ENCODE measurements around the gene HES5.
"Not testable (repeated sequence)": the region's sequence is repeated elsewhere in the genome, so short reads cannot be mapped to it uniquely, and the experiment has no call there.

HES5 gene

GRCh38 chr1:2556678-2557481 lies 26.8 kb upstream of the HES5 start:
- no peak for DNase-seq (ENCODE audit: low read depth)
- H3K4me3 ChIP-seq (ENCODE audit: low read depth, low read length), result peak overlapping the region; percentile 35
- in situ Hi-C loops (cut with HindIII; ENCODE audit: low sequenced_read_pairs), result no loop called here
- TF ChIP-seq CTCF (IDR thresholded peaks at IDR 0.05; ENCODE audit: low read depth, low read length, missing control alignments), result no peak

GRCh38 chr1:2556277-2556677 lies 26.2 kb upstream of the HES5 start, which contains the start of gene TNFRSF14:
Gene TNFRSF14 (plus strand): TSS chr1:2556371. CDS start chr1:2556665, 294 bp downstream.
- in situ Hi-C loops (cut with HindIII; ENCODE audit: low sequenced_read_pairs), result no loop called here
- peak within 1 kb of the TSS; percentile 35 for H3K4me3 ChIP-seq (ENCODE audit: low read depth, low read length)

GRCh38 chr1:2555634-2556276 lies 25.7 kb upstream of the HES5 start:
- in situ Hi-C loops (cut with HindIII; ENCODE audit: low sequenced_read_pairs), result no loop called here
- TF ChIP-seq CTCF (IDR thresholded peaks at IDR 0.05; ENCODE audit: low read depth, low read length, missing control alignments), result no peak
- no peak for DNase-seq (ENCODE audit: low read depth)
- H3K4me3 ChIP-seq (ENCODE audit: low read depth, low read length), result peak overlapping the region; percentile 35

More at GRCh38 chr1:2556277-2556677, 26.2 kb upstream of the HES5 start, which contains the start of gene TNFRSF14:
- TF ChIP-seq CTCF (IDR thresholded peaks at IDR 0.05; ENCODE audit: low read depth, low read length, missing control alignments), result no peak
- DNase-seq (ENCODE audit: low read depth), result no peak

GRCh38 chr1:2554621-2555387 lies 24.7 kb upstream of the HES5 start:
- no peak for DNase-seq (ENCODE audit: low read depth)
- TF ChIP-seq CTCF (IDR thresholded peaks at IDR 0.05; ENCODE audit: low read depth, low read length, missing control alignments), result peak; percentile 39
- in situ Hi-C loops (cut with HindIII; ENCODE audit: low sequenced_read_pairs), result no loop called here
- H3K4me3 ChIP-seq (ENCODE audit: low read depth, low read length), result no peak overlapping the region

- no peak overlapping the region for H3K4me3 ChIP-seq (ENCODE audit: low read depth, low read length)
- DNase-seq (ENCODE audit: low read depth), result no peak
- TF ChIP-seq CTCF (IDR thresholded peaks at IDR 0.05; ENCODE audit: low read depth, low read length, missing control alignments), result no peak
- in situ Hi-C loops (cut with HindIII; ENCODE audit: low sequenced_read_pairs), result no loop called here
Observed at GRCh38 chr1:2553871-2554620, 24.0 kb upstream of the HES5 start.

GRCh38 chr1:2553076-2553475 lies 23.0 kb upstream of the HES5 start:
- in situ Hi-C loops (cut with HindIII; ENCODE audit: low sequenced_read_pairs), result not testable (repeated sequence)

More at GRCh38 chr1:2553076-2553475, 23.0 kb upstream of the HES5 start:
- not testable (repeated sequence) for H3K4me3 ChIP-seq (ENCODE audit: low read depth, low read length); DNase-seq (ENCODE audit: low read depth)
